CD8-positive, alpha-beta memory T cell (primary cell): ENCODE data around the gene BID. TPM values are rescaled to one million over a fixed set of nuclear protein-coding genes. Genes with fewer than 3 reads are reported as not detected.

Experiments
- CTCF ChIA-PET: fragments of 350-600 bp; sonication (Branson Sonifier 250); formaldehyde crosslinking; loops from one replicate; lab custom pipeline; 2021; ENCODE audit warnings: antibody characterized with exemption; lab: Charles Lee
- POLR2A ChIA-PET: fragments of 350-600 bp; sonication (Branson Sonifier 250); formaldehyde crosslinking; loops from one replicate; lab custom pipeline; 2021; ENCODE audit warnings: antibody characterized with exemption; lab: Charles Lee
- DNase-seq, 5 donors: peaks; one replicate each; pipeline versions ENCODE4 v3.0.0 to v3.0.0-alpha.2; 2020 to 2022; ENCODE audit warnings: mixed read lengths in 1 of 5
- H3K27ac ChIP-seq: one replicate; pipeline ENCODE4 v1.7.0; 2013; ENCODE audit warnings: low read depth, mild to moderate bottlenecking, low read length, moderate library complexity
- H3K27me3 ChIP-seq: 2 replicates; pipeline ENCODE4 v1.7.0; 2013; ENCODE audit warnings: low read length, mild to moderate bottlenecking; ENCODE audit not compliant: insufficient read depth, poor library complexity, severe bottlenecking
- H3K36me3 ChIP-seq: 2 replicates; pipeline ENCODE4 v1.7.0; 2013; ENCODE audit warnings: mild to moderate bottlenecking, low read length, moderate library complexity; ENCODE audit not compliant: insufficient read depth
- H3K4me1 ChIP-seq: 2 replicates; pipeline ENCODE4 v1.7.0; 2013; ENCODE audit warnings: mild to moderate bottlenecking, low read length, moderate library complexity; ENCODE audit not compliant: insufficient read depth
- H3K4me3 ChIP-seq: 2 replicates; pipeline ENCODE4 v1.7.0; 2013; ENCODE audit warnings: mild to moderate bottlenecking, low read length
- H3K9me3 ChIP-seq: 2 replicates; pipeline ENCODE4 v1.7.0; 2013; ENCODE audit warnings: mild to moderate bottlenecking, low read length
- H3K27ac Mint-ChIP-seq, 8 donors: one replicate each; pipeline ENCODE4 v1.8.0; 2020 to 2021; ENCODE audit warnings: mixed read lengths in 8 of 8, mild to moderate bottlenecking in 6 of 8, inconsistent platforms in 3 of 8, moderate library complexity in 3 of 8
- H3K27me3 Mint-ChIP-seq, 2 donors: one replicate each; pipeline ENCODE4 v1.8.0; 2020 to 2021; ENCODE audit warnings: mixed read lengths in 2 of 2, mild to moderate bottlenecking in 1 of 2, moderate library complexity in 1 of 2
- H3K36me3 Mint-ChIP-seq, 3 donors: one replicate each; pipeline ENCODE4 v1.8.0; 2020 to 2021; ENCODE audit warnings: mixed read lengths in 3 of 3, inconsistent platforms in 1 of 3, mild to moderate bottlenecking in 1 of 3
- H3K4me1 Mint-ChIP-seq, 3 donors: one replicate each; pipeline ENCODE4 v1.8.0; 2020 to 2021; ENCODE audit warnings: mixed read lengths in 3 of 3, inconsistent platforms in 1 of 3, mild to moderate bottlenecking in 1 of 3
- H3K4me3 Mint-ChIP-seq, 7 donors: one replicate each; pipeline ENCODE4 v1.8.0; 2020 to 2021; ENCODE audit warnings: mixed read lengths in 7 of 7, mild to moderate bottlenecking in 6 of 7, moderate library complexity in 4 of 7, inconsistent platforms in 2 of 7
- H3K9me3 Mint-ChIP-seq, 5 donors: one replicate each; pipeline ENCODE4 v1.8.0; 2020 to 2022; ENCODE audit warnings: mixed read lengths in 5 of 5, mild to moderate bottlenecking in 3 of 5, moderate library complexity in 2 of 5, inconsistent platforms in 1 of 5
- polyA plus RNA-seq: library from polyadenylated mRNA; unstranded; fragments of 300-500 nt; fragmentation: Illumina TruSeq; gene quantifications from one replicate; pipeline ENCODE4 v1.2.3, GENCODE V29; 2021
- total RNA-seq, 2 experiments: library from RNA; stranded (reverse); gene quantifications; one replicate each; pipeline ENCODE4 v1.2.3, GENCODE V29; 2021

Gene BID
- total and polyA plus RNA-seq, 3 experiments from 2014 or later = 11.5 to 72.5 (median 14.1) TPM

- Histone ChIP-seq H3K4me1 (peaks cover 4% of the 10 kb centered on the region), H3K4me3 (no peak overlapping the region), H3K36me3 (no peaks in the 10 kb centered on the region), H3K27me3 (no peaks in the 10 kb centered on the region), H3K27ac (no peak overlapping the region), H3K9me3 (no peaks in the 10 kb centered on the region)
- DNase-seq = no peak
- H3K4me1 Mint-ChIP-seq = peaks cover 0 to 3% (median 0%) of the 10 kb centered on the region in 3 donors
- ChIA-PET CTCF (no interaction called here), POLR2A (no interaction called here)
- peak overlapping the region in 1 of 8 donors; percentile 69 for H3K27ac Mint-ChIP-seq
- no peaks in the 10 kb centered on the region for H3K27me3 Mint-ChIP-seq
- H3K36me3 Mint-ChIP-seq = peaks cover 0 to 25% (median 6%) of the 10 kb centered on the region in 3 donors
- no peaks in the 10 kb centered on the region for H3K9me3 Mint-ChIP-seq
- no peak overlapping the region for H3K4me3 Mint-ChIP-seq
Observed at GRCh38 chr22:17789379-17790200, 15.3 kb upstream of the BID start.

GRCh38 chr22:17788528-17789378 is 14.5 kb upstream of the BID start:
- no peaks in the 10 kb centered on the region for H3K9me3 ChIP-seq
- Mint-ChIP-seq H3K27me3 (no peaks in the 10 kb centered on the region), H3K27ac (peak overlapping the region in 3 of 8 donors; percentile 68 to 85 (median 69)), H3K4me1 (peaks cover 0 to 3% (median 0%) of the 10 kb centered on the region in 3 donors), H3K4me3 (no peak overlapping the region), H3K36me3 (peaks cover 0 to 25% (median 5%) of the 10 kb centered on the region in 3 donors), H3K9me3 (no peaks in the 10 kb centered on the region)
- POLR2A ChIA-PET = no interaction called here
- no peaks in the 10 kb centered on the region for H3K27me3 ChIP-seq
- no peak overlapping the region for H3K27ac ChIP-seq
- H3K36me3 ChIP-seq = no peaks in the 10 kb centered on the region
- peaks cover 4% of the 10 kb centered on the region for H3K4me1 ChIP-seq
- CTCF ChIA-PET = interaction anchor here (1.3 to 5.8 kb wide), 2 partner anchors 15 to 47 kb away, joined by 3 to 110 read pairs; no protein-coding TSS in a partner anchor
- no peak for DNase-seq
- H3K4me3 ChIP-seq = no peak overlapping the region

GRCh38 chr22:17787716-17788330 is 13.6 kb upstream of the BID start:
- ChIA-PET CTCF (interaction anchor here (1.3 to 5.8 kb wide), 2 partner anchors 14 to 47 kb away, joined by 3 to 110 read pairs; no protein-coding TSS in a partner anchor), POLR2A (interaction anchor here (1.8 kb wide), 1 partner anchor 14 kb away, joined by 5 read pairs; the partner anchor contains the start of gene BID)
- Histone ChIP-seq H3K9me3 (no peaks in the 10 kb centered on the region), H3K4me3 (no peak overlapping the region), H3K27me3 (no peaks in the 10 kb centered on the region), H3K27ac (no peak overlapping the region), H3K4me1 (peaks cover 4% of the 10 kb centered on the region), H3K36me3 (no peaks in the 10 kb centered on the region)
- Mint-ChIP-seq H3K4me3 (no peak overlapping the region), H3K27ac (peak overlapping the region in 4 of 8 donors; percentile 23 to 85 (median 59)), H3K9me3 (no peaks in the 10 kb centered on the region), H3K4me1 (peaks cover 0 to 3% (median 3%) of the 10 kb centered on the region in 3 donors), H3K27me3 (no peaks in the 10 kb centered on the region), H3K36me3 (peaks cover 0 to 25% (median 3%) of the 10 kb centered on the region in 3 donors)
- DNase-seq = no peak

GRCh38 chr22:17787241-17787640 is 13.0 kb upstream of the BID start:
- POLR2A ChIA-PET = interaction anchor here (1.8 kb wide), 1 partner anchor 13 kb away, joined by 5 read pairs; the partner anchor contains the start of gene BID
- H3K36me3 ChIP-seq = no peaks in the 10 kb centered on the region
- peaks cover 0 to 25% (median 3%) of the 10 kb centered on the region in 3 donors for H3K36me3 Mint-ChIP-seq
- CTCF ChIA-PET = interaction anchor here (1.1 to 5.8 kb wide), 5 partner anchors 13 to 46 kb away, joined by 3 to 110 read pairs (median 17); partner anchors contain the start of gene BID
- H3K27me3 ChIP-seq = no peaks in the 10 kb centered on the region
- H3K4me1 ChIP-seq = peaks cover 4% of the 10 kb centered on the region
- peaks cover 0 to 9% (median 6%) of the 10 kb centered on the region in 3 donors for H3K4me1 Mint-ChIP-seq
- H3K4me3 ChIP-seq = no peak overlapping the region
- no peak overlapping the region for H3K27ac ChIP-seq
- DNase-seq = no peak
- no peaks in the 10 kb centered on the region for H3K9me3 ChIP-seq
- no peaks in the 10 kb centered on the region for H3K9me3 Mint-ChIP-seq
- no peaks in the 10 kb centered on the region for H3K27me3 Mint-ChIP-seq
- H3K4me3 Mint-ChIP-seq = no peak overlapping the region
- peak overlapping the region in 6 of 8 donors; percentile 21 to 85 (median 45) for H3K27ac Mint-ChIP-seq

GRCh38 chr22:17786435-17787161 is 12.3 kb upstream of the BID start:
- Mint-ChIP-seq H3K4me1 (peaks cover 1 to 14% (median 7%) of the 10 kb centered on the region in 3 donors), H3K36me3 (peaks cover 0 to 24% (median 2%) of the 10 kb centered on the region in 3 donors), H3K27me3 (no peaks in the 10 kb centered on the region), H3K4me3 (peak overlapping the region in 1 of 7 donors; percentile 43), H3K9me3 (no peaks in the 10 kb centered on the region), H3K27ac (peak overlapping the region in 4 of 8 donors; percentile 29 to 83 (median 62))
- ChIA-PET CTCF (interaction anchor here (0.9 to 5.8 kb wide), 9 partner anchors 8 to 237 kb away, joined by 3 to 110 read pairs (median 5); partner anchors contain the start of gene BID), POLR2A (interaction anchor here (1.6 to 1.8 kb wide), 2 partner anchors 9 to 13 kb away, joined by 5 to 10 read pairs; partner anchors contain the start of gene BID)
- no peaks in the 10 kb centered on the region for H3K27me3 ChIP-seq
- no peak overlapping the region for H3K27ac ChIP-seq
- no peak overlapping the region for H3K4me3 ChIP-seq
- peaks cover 10% of the 10 kb centered on the region for H3K4me1 ChIP-seq
- H3K36me3 ChIP-seq = no peaks in the 10 kb centered on the region
- DNase-seq = no peak
- H3K9me3 ChIP-seq = no peaks in the 10 kb centered on the region

- Mint-ChIP-seq H3K27me3 (no peaks in the 10 kb centered on the region), H3K4me1 (peaks cover 12 to 25% (median 14%) of the 10 kb centered on the region in 3 donors), H3K27ac (peak overlapping the region in 5 of 8 donors; percentile 20 to 74 (median 63)), H3K36me3 (peaks cover 0 to 18% (median 0%) of the 10 kb centered on the region in 3 donors), H3K4me3 (peak overlapping the region in 1 of 7 donors; percentile 69), H3K9me3 (no peaks in the 10 kb centered on the region)
- peak; percentile 56 to 80 (median 66) for DNase-seq
- POLR2A ChIA-PET = interaction anchor here (0.6 to 1.8 kb wide), 4 partner anchors 8 to 43 kb away, joined by 3 to 10 read pairs (median 4); partner anchors contain the start of gene BID
- CTCF ChIA-PET = interaction anchor here (0.9 to 5.8 kb wide), 18 partner anchors 9 to 238 kb away, joined by 3 to 110 read pairs (median 4); partner anchors contain the start of gene BID
- Histone ChIP-seq H3K9me3 (no peaks in the 10 kb centered on the region), H3K27ac (no peak overlapping the region), H3K36me3 (no peaks in the 10 kb centered on the region), H3K4me1 (peaks cover 21% of the 10 kb centered on the region), H3K27me3 (no peaks in the 10 kb centered on the region), H3K4me3 (no peak overlapping the region)
Observed at GRCh38 chr22:17785185-17786184, 11.2 kb upstream of the BID start.
